PC-9 (cell line): Measurements from ENCODE around the gene LRRC28. TPM values are rescaled to one million over a fixed set of nuclear protein-coding genes. Genes with fewer than 3 reads are reported as not detected.
A peak's percentile ranks its signal among the peaks of the same experiment; 100 is the strongest.

Source experiments
- BruUV-seq: library from RNA; stranded (reverse); fragments of 400-500 nt; replicated peaks from 2 replicates; lab custom pipeline; 2021; lab: Mats Ljungman, UMichigan
- CTCF ChIA-PET: fragments of 300-600 bp; sonication (Branson Sonifier 250); formaldehyde crosslinking; loops from one replicate; lab custom pipeline; 2022; ENCODE audit warnings: antibody characterized with exemption; lab: Charles Lee
- POLR2A ChIA-PET: fragments of 300-600 bp; sonication (Branson Sonifier 250); formaldehyde crosslinking; loops from one replicate; lab custom pipeline; 2022; ENCODE audit warnings: antibody characterized with exemption; ENCODE audit not compliant: unreplicated experiment; lab: Charles Lee
- DNase-seq, 2 experiments: peaks; one replicate each; pipeline versions ENCODE4 v3.0.0 to v3.0.0-alpha.2; 2015 to 2022; ENCODE audit warnings: mixed read lengths in 1 of 2
- H2AFZ ChIP-seq: fragments of 200-600 bp; sonication (generic); 2 replicates; pipeline ENCODE4 v1.8.1; 2017; ENCODE audit warnings: antibody characterized with exemption
- H3F3A ChIP-seq: fragments of 200-600 bp; sonication (generic); 2 replicates; pipeline ENCODE4 v1.8.1; 2017; ENCODE audit warnings: antibody characterized with exemption, mild to moderate bottlenecking, low read depth; ENCODE audit not compliant: insufficient read depth
- H3K27ac ChIP-seq: fragments of 200-600 bp; sonication (generic); 2 replicates; pipeline ENCODE4 v1.6.1; 2016; ENCODE audit warnings: mixed run types
- H3K27me3 ChIP-seq: fragments of 200-600 bp; sonication (generic); 2 replicates; pipeline ENCODE4 v1.6.1; 2016; ENCODE audit warnings: low read depth, mixed run types; ENCODE audit not compliant: insufficient read depth
- H3K36me3 ChIP-seq: fragments of 200-600 bp; sonication (generic); 2 replicates; pipeline ENCODE4 v1.6.1; 2016; ENCODE audit warnings: low read depth, mixed run types
- H3K4me1 ChIP-seq: fragments of 200-600 bp; sonication (generic); replicated peaks from 2 replicates; pipeline ENCODE4 v1.6.1; 2016; ENCODE audit warnings: mixed run types; ENCODE audit not compliant: insufficient read depth
- H3K4me2 ChIP-seq: fragments of 200-600 bp; sonication (generic); 2 replicates; pipeline ENCODE4 v1.6.1; 2017; ENCODE audit warnings: mixed run types
- H3K4me3 ChIP-seq: fragments of 200-600 bp; sonication (generic); 2 replicates; pipeline ENCODE4 v1.6.1; 2016; ENCODE audit warnings: mixed run types
- H3K79me2 ChIP-seq: fragments of 200-600 bp; sonication (generic); 2 replicates; pipeline ENCODE4 v1.6.1; 2017; ENCODE audit warnings: low read depth, mixed run types
- H3K9me2 ChIP-seq: fragments of 200-600 bp; sonication (generic); 2 replicates; pipeline ENCODE4 v1.8.1; 2017; ENCODE audit warnings: mild to moderate bottlenecking; ENCODE audit not compliant: insufficient read depth
- H3K9me3 ChIP-seq: fragments of 200-600 bp; sonication (generic); 2 replicates; pipeline ENCODE4 v1.8.1; 2016; ENCODE audit warnings: low read depth; ENCODE audit not compliant: insufficient read depth
- H4K20me1 ChIP-seq: fragments of 200-600 bp; sonication (generic); 2 replicates; pipeline ENCODE4 v1.8.1; 2017; ENCODE audit not compliant: insufficient read depth
- EZH2 ChIP-seq: fragments of 200-600 bp; sonication (generic); IDR thresholded peaks from 2 replicates; pipeline ENCODE4 v1.8.0; 2017; ENCODE audit warnings: antibody characterized with exemption, low read depth
- intact Hi-C: fragments of 100-400 bp; cut with micrococcal nuclease; formaldehyde crosslinking; loops from one replicate; pipeline ENCODE4 v1.10.0; 2022; ENCODE audit not compliant: unreplicated experiment
- total RNA-seq: library from RNA; stranded (reverse); gene quantifications from 2 replicates; pipeline ENCODE4 v1.2.3, GENCODE V29; 2021
- TF ChIP-seq, protein P1 (sequence below): fragments of 200-600 bp; sonication (generic); conservative IDR thresholded peaks from 2 replicates; pipeline ENCODE4 v1.6.1; 2017; ENCODE audit warnings: mixed run types, antibody characterized with exemption, mild to moderate bottlenecking, moderate library complexity

The LRRC28 gene
- total RNA-seq, 1 experiment from 2014 or later, result 13.5 TPM

DNA sequence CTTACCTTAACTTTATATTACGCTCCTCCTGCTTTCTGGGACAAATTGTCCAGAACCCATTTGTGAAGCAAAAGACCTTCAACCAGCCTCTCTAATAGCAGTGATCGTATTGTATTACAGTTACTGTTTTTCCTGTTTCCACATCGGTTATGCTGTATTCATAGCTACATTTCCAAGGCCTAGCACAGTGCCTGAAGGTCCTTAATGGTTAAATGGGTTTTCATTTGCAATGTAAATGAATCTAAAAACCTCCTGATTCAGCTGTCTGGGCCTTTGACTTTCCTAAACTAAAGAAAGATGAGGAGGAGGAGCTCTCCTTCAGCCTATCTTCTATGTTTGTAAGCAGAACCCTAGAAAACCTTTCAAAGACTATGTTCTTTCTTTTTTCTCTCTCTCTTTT, 99.1 kb downstream of the LRRC28 start:
- Histone ChIP-seq H3K9me3 (no peaks in the 10 kb centered on the region), H4K20me1 (no peaks in the 10 kb centered on the region), H3K27ac (no peak overlapping the region), H3K4me1 (no peaks in the 10 kb centered on the region), H3K79me2 (no peaks in the 10 kb centered on the region), H3K4me2 (no peak overlapping the region), H3K27me3 (no peaks in the 10 kb centered on the region), H3K4me3 (no peak overlapping the region), H3K36me3 (no peaks in the 10 kb centered on the region), H3F3A (no peaks in the 10 kb centered on the region), H2AFZ (no peak overlapping the region), H3K9me2 (no peaks in the 10 kb centered on the region)
- intact Hi-C loops, result no loop called here
- ChIA-PET POLR2A (interaction anchor here (0.5 kb wide), 1 partner anchor 188 kb away, joined by 21 read pairs; no protein-coding TSS in a partner anchor), CTCF (no interaction called here)
- TF ChIP-seq EZH2, result no peak
- TF ChIP-seq, protein P1, sequence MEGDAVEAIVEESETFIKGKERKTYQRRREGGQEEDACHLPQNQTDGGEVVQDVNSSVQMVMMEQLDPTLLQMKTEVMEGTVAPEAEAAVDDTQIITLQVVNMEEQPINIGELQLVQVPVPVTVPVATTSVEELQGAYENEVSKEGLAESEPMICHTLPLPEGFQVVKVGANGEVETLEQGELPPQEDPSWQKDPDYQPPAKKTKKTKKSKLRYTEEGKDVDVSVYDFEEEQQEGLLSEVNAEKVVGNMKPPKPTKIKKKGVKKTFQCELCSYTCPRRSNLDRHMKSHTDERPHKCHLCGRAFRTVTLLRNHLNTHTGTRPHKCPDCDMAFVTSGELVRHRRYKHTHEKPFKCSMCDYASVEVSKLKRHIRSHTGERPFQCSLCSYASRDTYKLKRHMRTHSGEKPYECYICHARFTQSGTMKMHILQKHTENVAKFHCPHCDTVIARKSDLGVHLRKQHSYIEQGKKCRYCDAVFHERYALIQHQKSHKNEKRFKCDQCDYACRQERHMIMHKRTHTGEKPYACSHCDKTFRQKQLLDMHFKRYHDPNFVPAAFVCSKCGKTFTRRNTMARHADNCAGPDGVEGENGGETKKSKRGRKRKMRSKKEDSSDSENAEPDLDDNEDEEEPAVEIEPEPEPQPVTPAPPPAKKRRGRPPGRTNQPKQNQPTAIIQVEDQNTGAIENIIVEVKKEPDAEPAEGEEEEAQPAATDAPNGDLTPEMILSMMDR, result no peak
- DNase-seq, result no peak
- no TSS peak for BruUV-seq

DNA sequence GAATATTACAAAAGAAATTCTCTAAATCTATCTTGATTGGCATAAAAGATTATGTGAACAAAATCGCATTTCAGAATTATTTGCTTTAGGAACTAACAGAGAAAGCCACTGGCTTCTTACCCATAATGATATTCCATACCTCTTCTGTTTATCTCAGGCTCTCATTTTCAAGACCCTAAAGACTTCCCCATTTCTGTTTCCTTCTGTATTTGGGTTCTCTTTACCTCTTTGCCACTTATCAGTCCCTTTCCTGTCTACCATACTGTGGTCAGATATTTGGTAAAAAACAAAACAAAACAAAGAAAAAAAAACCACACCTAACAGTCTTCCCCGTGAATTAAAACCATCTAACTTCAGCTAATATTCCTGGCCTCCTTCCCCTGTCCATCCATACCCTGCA, 108.5 kb downstream of the LRRC28 start:
- no peaks in the 10 kb centered on the region for H4K20me1 ChIP-seq
- H3K9me3 ChIP-seq, result no peaks in the 10 kb centered on the region
- H3K27ac ChIP-seq, result no peak overlapping the region
- ChIA-PET CTCF (no interaction called here), POLR2A (no interaction called here)
- TF ChIP-seq EZH2, result no peak
- TF ChIP-seq, protein P1, result no peak
- no peaks in the 10 kb centered on the region for H3K36me3 ChIP-seq
- no peaks in the 10 kb centered on the region for H3F3A ChIP-seq
- H3K9me2 ChIP-seq, result no peaks in the 10 kb centered on the region
- H3K4me2 ChIP-seq, result no peak overlapping the region
- no peaks in the 10 kb centered on the region for H3K27me3 ChIP-seq
- BruUV-seq, result no TSS peak
- H3K4me3 ChIP-seq, result no peak overlapping the region
- H2AFZ ChIP-seq, result no peak overlapping the region
- intact Hi-C loops, result no loop called here
- DNase-seq, result no peak
- no peaks in the 10 kb centered on the region for H3K79me2 ChIP-seq
- H3K4me1 ChIP-seq, result no peaks in the 10 kb centered on the region

DNA sequence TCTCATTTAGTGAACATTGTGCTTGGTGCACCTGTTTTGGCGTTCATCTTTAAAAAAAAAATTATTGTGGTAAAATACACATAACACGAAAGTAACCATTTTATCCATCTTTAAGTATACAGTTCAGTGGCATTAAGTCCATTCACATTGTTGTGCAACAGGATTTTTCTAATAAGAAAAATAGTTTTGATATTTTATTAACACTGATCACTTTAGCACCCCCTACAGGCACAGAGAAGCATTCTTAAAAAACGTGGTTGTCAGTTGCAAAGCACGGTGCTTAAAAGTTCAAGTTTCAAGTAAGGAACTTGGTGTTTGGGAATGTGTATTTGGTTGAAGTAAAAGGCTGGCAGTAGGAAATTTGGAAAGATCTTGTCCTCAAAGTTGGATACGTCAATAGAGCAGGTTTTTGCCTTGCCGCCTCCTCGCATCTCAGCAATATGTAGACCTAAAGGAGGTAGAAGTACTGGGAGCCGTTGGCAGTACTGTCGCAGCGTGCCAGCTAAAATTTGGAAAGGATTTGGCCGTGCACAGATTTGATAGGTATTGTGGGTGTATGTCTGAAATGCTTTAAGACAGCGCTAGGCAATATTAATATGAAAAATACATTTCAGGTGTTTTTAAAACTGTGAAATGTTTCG, 110.4 kb downstream of the LRRC28 start:
- intact Hi-C loops, result no loop called here
- Histone ChIP-seq H3K4me2 (no peak overlapping the region), H3K4me3 (no peak overlapping the region), H3K27ac (no peak overlapping the region), H3K27me3 (no peaks in the 10 kb centered on the region), H3K79me2 (no peaks in the 10 kb centered on the region), H2AFZ (no peak overlapping the region), H4K20me1 (no peaks in the 10 kb centered on the region), H3F3A (no peaks in the 10 kb centered on the region), H3K36me3 (no peaks in the 10 kb centered on the region), H3K9me3 (no peaks in the 10 kb centered on the region), H3K9me2 (no peaks in the 10 kb centered on the region), H3K4me1 (no peaks in the 10 kb centered on the region)
- POLR2A ChIA-PET, result no interaction called here
- no TSS peak for BruUV-seq
- DNase-seq, result no peak
- TF ChIP-seq EZH2, result no peak
- TF ChIP-seq, protein P1, result peak; percentile 65
- CTCF ChIA-PET, result no interaction called here
